Activated T-cell treated with anti-CD3 and anti-CD28 coated beads, Interleukin-2, amount 50 U/mL, for 48 hours (primary cell): Measurements from ENCODE around the gene KRTAP1-3.
"Not testable (repeated sequence)": the region's sequence is repeated elsewhere in the genome, so short reads cannot be mapped to it uniquely, and the experiment has no call there.

Experiments used
- DNase-seq, 2 experiments: peaks; one replicate each; pipeline ENCODE4 v3.0.0-alpha.2; 2020

KRTAP1-3 gene

DNA sequence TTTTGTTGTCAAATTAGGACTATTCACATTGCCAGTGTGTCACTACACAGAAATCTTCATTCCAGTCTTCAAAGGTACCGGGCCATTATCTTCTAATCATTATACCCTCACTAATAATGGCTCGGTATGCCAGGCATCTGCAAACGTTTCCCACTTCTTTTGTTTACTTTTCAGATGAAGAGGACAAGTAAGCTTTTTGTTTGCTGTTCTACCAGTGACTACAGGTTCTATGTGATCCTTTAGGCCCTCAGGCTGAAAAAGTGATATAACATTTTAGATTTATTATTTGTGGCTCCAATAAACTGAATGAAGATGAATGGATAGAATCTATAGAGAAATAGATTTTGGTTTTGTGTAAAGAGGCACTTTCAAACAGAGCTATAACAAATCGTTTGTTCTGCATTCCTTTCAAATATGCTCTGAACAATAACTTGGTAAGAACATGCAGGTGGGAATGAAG is 25.3 kb downstream of the KRTAP1-3 start:
- no peak for DNase-seq

GRCh38 chr17:41008811-41009210 is 25.9 kb downstream of the KRTAP1-3 start, which contains the start of gene KRTAP3-1:
Gene KRTAP3-1, minus strand, starts transcription at chr17:41009128. Its CDS starts 54 bp downstream, at chr17:41009074.
- no peak for DNase-seq

- DNase-seq: no peak
Observed at GRCh38 chr17:41004397-41004796, 30.3 kb downstream of the KRTAP1-3 start.

DNA sequence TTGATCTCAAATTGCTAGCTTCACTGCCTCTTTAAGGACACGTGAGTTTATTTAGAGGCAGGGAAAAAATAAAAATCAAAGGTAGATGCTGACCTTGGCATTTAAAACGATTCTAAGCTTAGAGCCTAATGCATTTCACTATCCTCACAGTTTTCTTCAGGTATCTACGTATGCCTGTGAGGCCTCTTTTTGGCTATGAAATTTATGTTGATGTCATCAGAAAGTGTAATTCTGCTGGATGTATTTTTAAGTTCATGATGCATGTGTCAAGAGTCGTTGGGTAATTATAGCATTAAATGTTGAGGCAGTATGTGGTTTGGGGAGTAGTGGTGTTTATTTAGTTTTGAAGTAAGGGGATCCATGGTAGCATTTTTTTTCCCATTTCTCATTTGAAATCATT is 30.7 kb downstream of the KRTAP1-3 start:
- DNase-seq: no peak

- no peak for DNase-seq
Observed at GRCh38 chr17:41002814-41003213, 31.9 kb downstream of the KRTAP1-3 start.

DNA sequence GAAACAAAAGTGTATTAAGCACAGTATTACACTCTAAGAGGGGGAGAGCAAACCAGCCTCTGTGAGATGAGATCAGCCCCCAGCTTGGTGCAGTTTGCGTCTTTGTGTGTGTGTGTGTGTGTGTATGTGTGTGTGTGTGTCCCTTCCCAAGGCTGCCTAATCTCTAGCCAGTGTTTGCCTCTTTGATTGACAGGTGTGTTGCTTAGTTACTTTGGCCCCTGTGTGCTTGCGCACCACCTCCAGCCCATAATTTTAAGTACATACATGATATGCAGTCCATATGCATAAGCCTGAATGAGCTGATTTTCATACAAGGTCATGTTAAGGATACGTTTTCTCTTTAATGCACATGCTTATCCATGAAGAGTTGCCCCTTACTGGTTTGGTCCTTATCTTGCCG is 32.9 kb downstream of the KRTAP1-3 start:
- DNase-seq: no peak

DNA sequence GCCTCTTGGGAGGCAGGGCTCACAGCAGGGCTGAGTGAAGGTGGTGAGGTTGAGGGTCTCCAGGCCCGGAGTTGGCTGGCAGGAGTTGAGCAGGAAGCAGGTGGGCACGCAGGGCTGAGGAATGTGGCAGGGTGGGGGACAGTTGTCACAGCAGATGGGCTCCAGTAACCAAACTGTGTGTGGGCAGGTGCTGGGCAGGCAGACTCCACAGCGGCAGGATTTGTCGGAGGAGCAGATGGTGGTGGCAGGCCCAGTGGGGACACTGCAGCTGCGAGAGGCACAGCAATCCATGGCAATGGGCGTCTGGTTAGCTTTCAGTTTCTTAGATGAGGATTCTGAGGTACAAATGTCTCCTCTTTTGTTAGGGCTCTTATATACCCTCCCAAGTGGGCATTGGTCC is 35.1 kb downstream of the KRTAP1-3 start, which contains the start of gene KRTAP3-2:
Gene KRTAP3-2 (minus strand): TSS at position 344 of the 400 bp plus-strand sequence. CDS start 53 bp downstream, at position 291.
- not testable (repeated sequence) for DNase-seq

GRCh38 chr17:40997361-40997760 is 37.3 kb downstream of the KRTAP1-3 start:
- no peak for DNase-seq

DNA sequence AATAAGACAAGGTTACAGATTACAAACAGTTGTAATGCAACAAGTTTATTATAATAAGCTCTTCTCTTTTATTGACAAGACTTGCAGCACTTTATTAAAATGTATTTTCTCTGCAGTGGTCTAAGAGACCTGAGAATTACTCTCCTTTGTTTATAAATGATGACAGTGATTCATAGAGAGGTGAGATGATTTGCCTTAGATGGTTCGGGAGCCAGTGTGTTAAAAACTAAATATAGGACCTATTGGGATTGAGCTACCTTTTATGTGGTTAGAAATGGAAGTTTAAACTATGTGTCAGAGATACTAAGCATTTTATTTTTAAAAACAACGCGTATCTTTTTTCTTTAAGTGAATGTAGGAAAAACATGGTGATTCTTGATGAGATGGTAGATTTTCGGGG is 37.8 kb downstream of the KRTAP1-3 start:
- no peak for DNase-seq

- DNase-seq: no peak
Observed at GRCh38 chr17:40995116-40995515, 39.6 kb downstream of the KRTAP1-3 start.

DNA sequence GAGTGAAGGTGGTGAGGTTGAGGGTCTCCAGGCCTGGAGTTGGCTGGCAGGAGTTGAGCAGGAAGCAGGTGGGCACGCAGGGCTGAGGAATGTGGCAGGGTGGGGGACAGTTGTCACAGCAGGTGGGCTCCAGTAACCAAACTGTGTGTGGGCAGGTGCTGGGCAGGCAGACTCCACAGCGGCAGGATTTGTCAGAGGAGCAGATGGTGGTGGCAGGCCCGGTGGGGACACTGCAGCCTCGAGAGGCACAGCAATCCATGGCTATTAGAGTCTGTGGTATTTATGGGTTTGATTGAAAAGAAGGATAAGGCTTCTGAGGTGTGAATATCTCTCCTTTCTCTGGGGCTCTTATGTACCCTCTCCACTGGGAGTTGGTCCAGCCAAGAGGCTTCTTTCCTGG is 40.8 kb downstream of the KRTAP1-3 start, which contains the start of gene KRTAP3-3:
Gene KRTAP3-3 (minus strand): TSS at position 326 of the 400 bp plus-strand sequence. CDS start 67 bp downstream, at position 259.
- DNase-seq: no peak

DNA sequence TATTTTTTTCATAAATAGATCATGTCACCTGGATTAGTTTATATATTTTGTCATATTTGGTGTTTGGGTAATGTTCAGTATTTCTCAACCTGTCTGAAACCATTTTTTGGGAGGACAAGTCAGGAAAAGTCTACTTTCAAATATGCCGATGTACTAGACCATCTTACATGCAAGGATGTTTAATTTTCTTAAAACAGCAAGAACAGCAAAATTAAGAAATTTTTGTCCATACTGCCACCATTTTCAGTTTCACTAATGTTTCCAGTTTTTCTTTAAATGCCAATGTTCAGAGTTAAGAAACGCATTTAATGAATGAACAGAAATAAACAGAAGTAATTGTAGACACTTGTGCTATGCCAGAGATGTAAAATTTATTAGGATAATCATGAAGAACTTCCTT is 41.6 kb downstream of the KRTAP1-3 start:
- no peak for DNase-seq

DNA sequence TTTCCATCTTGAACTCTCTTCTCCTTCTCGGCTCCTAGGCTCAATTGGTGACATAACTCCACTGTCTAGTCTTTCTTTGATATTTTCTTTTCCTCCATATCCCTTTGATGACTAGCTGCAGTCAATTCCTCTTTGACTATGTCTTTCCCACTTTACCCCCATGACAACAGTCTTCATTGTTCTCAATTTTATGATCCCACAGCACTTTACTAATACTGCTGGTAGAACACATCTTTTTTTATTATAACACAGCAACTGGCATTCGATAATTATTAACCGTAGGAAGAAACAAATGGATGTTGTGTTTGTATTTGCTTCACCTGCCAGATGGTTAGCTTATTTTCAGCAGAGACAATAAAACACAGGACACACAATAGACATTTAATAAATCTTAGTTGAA is 42.0 kb downstream of the KRTAP1-3 start:
- DNase-seq: no peak

DNA sequence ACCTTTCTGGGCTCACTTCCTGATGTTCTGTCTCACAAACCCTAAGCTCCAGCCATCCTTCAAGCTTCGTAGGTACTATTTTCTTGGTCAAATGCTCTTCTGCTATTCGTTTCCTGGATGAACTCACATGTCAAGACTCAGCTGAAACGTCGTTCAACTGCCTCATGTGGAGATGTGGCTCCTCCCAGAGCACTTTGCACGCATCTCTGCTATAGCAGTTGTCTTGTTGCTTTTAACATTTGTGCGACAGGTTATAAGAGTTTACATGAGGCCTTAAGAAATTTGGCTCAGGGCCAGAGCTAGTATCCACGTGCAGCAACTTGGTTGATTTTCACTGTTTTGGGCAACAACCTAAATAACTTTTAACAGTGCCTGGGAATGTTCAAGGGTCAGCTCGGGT is 47.8 kb downstream of the KRTAP1-3 start:
- DNase-seq: no peak

DNA sequence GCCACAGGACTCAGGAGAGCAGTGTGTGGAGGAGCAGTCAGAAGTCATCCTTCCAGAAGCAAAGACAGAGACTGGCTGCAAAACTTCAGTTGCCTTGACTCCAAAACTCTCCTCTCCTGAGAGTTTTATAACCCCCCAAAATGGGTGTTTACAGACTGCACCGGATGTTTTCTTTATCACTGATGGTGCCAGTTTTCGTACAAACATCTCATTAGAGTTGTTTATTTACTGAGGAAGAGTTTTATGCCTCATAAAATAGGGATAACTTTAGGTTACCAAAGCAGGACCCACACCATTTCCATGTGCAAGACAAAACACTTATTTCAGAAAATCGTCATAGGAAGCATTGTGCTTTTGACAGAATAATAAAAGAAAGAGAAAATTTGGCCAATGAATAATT is 50.4 kb downstream of the KRTAP1-3 start, which contains the start of gene KRT40:
Gene KRT40 (minus strand): TSS at position 101 of the 400 bp plus-strand sequence. CDS start 53 bp downstream, at position 48.
- no peak for DNase-seq
